Left ventricle myocardium inferior (tissue), 1 donor: ENCODE results near the gene DLG2. TPM values are rescaled to one million over a fixed set of nuclear protein-coding genes. Genes with fewer than 3 reads are reported as not detected.

Source experiments
- DNase-seq: peaks from one replicate; pipeline ENCODE4 v3.0.0-alpha.2; 2020
- H3K27ac ChIP-seq: fragments of 200-600 bp; replicated peaks from 2 replicates; pipeline ENCODE4 v1.8.0; 2021
- H3K27me3 ChIP-seq: fragments of 200-600 bp; 2 replicates; pipeline ENCODE4 v1.8.0; 2021; ENCODE audit warnings: low read depth
- H3K36me3 ChIP-seq: fragments of 200-600 bp; 2 replicates; pipeline ENCODE4 v1.8.0; 2021
- H3K4me1 ChIP-seq: fragments of 200-600 bp; 2 replicates; pipeline ENCODE4 v1.8.0; 2021
- H3K4me3 ChIP-seq: fragments of 200-600 bp; 2 replicates; pipeline ENCODE4 v1.8.0; 2021; ENCODE audit warnings: mild to moderate bottlenecking, moderate library complexity
- H3K9me3 ChIP-seq: fragments of 200-600 bp; replicated peaks from 2 replicates; pipeline ENCODE4 v1.8.0; 2021
- intact Hi-C: fragments of 100-400 bp; cut with micrococcal nuclease; formaldehyde crosslinking; loops from one replicate; pipeline ENCODE4 v1.11.0; 2022
- total RNA-seq: library from RNA; stranded (reverse); fragmentation: NEBNext Ultra II Directional; extraction: Animal tissue kit (Norgen Biotek cat#: 25700); gene quantifications from one replicate; pipeline ENCODE4 v1.2.1, GENCODE V29; 2021
- TF ChIP-seq, protein P1 (sequence below): fragments of 200-600 bp; IDR thresholded peaks from 2 replicates; pipeline ENCODE4 v1.8.0; 2021; ENCODE audit warnings: antibody characterized with exemption, mild to moderate bottlenecking, borderline replicate concordance
- donor health status: DM: no; HTN: yes; CAD: no; lungs with severe emphysema.

Gene DLG2
- total RNA-seq, 1 donor from 2014 or later = 6.5 TPM

DNA sequence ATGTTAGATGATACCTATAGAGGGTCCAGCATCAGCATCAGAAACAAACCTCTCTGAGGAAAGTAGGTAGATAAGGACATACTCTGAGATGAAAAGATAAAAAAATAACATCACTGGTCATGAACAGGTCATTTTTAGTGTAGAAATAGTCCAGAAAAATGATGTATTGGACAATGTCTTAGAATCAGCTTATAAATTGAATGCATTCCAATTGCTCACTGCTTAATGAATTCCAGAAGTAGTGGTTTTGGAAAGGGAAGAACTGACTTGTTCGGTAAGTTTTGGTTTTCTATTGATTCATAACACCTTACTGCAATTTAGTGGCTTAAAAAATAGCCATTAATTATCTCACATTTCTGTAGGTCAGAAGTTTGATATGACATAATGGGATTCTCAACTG, 1411.5 kb downstream of the DLG2 start:
- TF ChIP-seq, protein P1, sequence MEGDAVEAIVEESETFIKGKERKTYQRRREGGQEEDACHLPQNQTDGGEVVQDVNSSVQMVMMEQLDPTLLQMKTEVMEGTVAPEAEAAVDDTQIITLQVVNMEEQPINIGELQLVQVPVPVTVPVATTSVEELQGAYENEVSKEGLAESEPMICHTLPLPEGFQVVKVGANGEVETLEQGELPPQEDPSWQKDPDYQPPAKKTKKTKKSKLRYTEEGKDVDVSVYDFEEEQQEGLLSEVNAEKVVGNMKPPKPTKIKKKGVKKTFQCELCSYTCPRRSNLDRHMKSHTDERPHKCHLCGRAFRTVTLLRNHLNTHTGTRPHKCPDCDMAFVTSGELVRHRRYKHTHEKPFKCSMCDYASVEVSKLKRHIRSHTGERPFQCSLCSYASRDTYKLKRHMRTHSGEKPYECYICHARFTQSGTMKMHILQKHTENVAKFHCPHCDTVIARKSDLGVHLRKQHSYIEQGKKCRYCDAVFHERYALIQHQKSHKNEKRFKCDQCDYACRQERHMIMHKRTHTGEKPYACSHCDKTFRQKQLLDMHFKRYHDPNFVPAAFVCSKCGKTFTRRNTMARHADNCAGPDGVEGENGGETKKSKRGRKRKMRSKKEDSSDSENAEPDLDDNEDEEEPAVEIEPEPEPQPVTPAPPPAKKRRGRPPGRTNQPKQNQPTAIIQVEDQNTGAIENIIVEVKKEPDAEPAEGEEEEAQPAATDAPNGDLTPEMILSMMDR = no peak
- intact Hi-C loops = no loop called here
- H3K36me3 ChIP-seq = no peaks in the 10 kb centered on the region
- H3K27ac ChIP-seq = no peak overlapping the region
- DNase-seq = no peak
- peaks cover 9% of the 10 kb centered on the region for H3K4me1 ChIP-seq
- H3K9me3 ChIP-seq = no peaks in the 10 kb centered on the region
- H3K4me3 ChIP-seq = no peak overlapping the region
- no peaks in the 10 kb centered on the region for H3K27me3 ChIP-seq

DNA sequence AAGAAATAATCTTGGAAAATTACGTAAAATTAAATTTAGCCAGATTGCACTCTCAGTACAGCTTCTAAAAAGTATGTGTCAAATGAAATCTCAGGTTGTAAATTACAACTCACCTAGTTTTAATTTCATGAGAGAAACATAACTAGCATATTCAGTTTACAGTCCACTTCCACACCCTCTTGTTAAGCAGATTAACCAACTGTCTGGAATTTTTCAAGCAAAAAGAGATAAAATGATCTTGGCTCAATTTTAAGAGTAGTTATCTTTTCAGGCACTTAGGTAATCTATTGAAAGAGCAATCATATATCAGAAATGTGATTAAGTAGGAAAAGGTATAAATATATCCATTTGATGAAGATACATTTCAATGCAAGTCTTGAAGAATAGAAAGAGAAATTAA, 1412.6 kb downstream of the DLG2 start:
- H3K4me1 ChIP-seq = peaks cover 9% of the 10 kb centered on the region
- H3K27me3 ChIP-seq = no peaks in the 10 kb centered on the region
- H3K27ac ChIP-seq = no peak overlapping the region
- no peak overlapping the region for H3K4me3 ChIP-seq
- TF ChIP-seq, protein P1 = no peak
- DNase-seq = no peak
- no peaks in the 10 kb centered on the region for H3K9me3 ChIP-seq
- H3K36me3 ChIP-seq = no peaks in the 10 kb centered on the region
- intact Hi-C loops = no loop called here

DNA sequence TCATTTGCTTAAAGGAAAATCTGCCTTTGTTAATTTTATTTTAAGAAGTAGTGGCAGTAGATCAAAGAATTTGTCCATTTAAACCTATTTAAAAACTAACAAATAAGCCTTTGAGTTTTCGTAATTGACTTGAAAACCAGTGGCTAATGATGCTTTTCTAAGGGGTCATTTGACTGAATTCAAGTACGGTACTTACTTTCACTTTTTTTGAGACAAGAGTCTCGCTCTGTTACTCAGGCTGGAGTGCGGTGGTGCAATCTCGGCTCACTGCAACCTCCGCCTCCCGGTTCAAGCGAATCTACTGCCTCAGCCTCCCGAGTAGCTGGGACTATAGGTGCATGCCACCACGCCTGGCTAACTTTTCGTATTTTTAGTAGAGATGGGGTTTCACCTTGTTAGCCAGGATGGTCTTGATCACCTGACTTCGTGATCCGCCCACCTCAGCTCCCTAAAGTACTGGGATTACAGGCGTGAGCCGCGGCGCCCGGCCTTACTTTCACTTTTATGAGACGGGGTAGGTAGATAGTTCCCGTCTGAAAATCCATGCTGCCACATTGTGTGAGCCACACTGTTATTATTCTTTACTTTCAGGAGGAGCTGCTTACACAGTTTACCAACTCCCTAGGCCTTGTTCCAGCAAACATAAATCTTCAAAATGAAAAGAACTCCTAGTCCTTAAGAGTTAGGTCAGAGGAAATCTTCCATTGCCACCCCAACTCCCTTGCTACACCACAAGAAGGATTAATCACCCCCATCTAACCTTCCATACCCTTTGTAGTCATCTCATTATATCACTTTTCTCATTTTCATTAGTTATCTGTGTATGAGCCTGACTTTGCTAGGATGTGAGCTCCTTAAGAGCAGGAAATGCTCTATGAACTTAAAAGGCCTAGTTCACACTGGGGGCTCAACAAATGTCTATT, 1414.4 kb downstream of the DLG2 start:
- H3K9me3 ChIP-seq = no peaks in the 10 kb centered on the region
- H3K36me3 ChIP-seq = no peaks in the 10 kb centered on the region
- TF ChIP-seq, protein P1 = no peak
- no peak for DNase-seq
- no peaks in the 10 kb centered on the region for H3K4me1 ChIP-seq
- intact Hi-C loops = no loop called here
- no peak overlapping the region for H3K27ac ChIP-seq
- H3K4me3 ChIP-seq = no peak overlapping the region
- H3K27me3 ChIP-seq = no peaks in the 10 kb centered on the region

DNA sequence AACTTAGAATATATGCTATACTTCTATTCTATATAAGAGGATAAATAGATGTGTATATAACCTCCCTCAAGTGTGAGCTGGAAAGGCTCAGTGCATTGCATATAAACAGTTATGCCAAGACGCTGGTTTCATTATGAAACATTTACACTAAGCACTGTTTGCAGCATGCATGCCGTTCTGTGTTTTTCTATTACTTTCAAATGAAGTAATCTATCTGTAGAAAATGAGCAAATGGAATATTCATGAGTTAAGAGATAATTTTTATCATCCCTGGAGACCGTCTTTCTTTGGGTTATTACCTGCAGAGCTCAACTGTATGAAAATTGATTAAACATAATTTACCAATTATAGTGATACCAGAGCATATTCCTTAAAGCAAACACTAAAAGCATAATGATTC, 1415.2 kb downstream of the DLG2 start:
- Histone ChIP-seq H3K4me1 (no peaks in the 10 kb centered on the region), H3K27ac (no peak overlapping the region), H3K9me3 (no peaks in the 10 kb centered on the region), H3K27me3 (no peaks in the 10 kb centered on the region), H3K4me3 (no peak overlapping the region), H3K36me3 (no peaks in the 10 kb centered on the region)
- intact Hi-C loops = no loop called here
- no peak for DNase-seq
- TF ChIP-seq, protein P1 = no peak

DNA sequence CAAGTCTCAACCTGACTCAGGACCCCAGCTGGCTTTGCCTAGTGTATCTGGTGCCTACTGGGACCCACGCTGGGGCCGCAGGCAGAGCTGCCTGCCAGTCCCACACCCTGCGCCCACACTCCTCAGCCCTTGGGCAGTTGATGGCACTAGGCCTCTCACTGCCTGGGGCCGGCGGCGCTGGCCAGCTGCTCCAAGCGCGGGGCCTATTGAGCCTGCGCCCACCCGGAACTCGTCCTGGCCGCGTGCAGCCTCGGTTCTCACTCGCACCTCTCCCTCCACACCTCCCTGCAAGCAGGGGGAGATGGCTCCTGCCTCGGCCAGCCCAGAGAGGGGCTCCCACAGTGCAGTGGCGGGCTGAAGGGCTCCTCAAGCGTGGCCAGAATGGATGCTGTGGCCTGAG, 1432.4 kb downstream of the DLG2 start:
- Histone ChIP-seq H3K27me3 (no peaks in the 10 kb centered on the region), H3K4me3 (no peak overlapping the region), H3K27ac (no peak overlapping the region), H3K4me1 (no peaks in the 10 kb centered on the region), H3K36me3 (no peaks in the 10 kb centered on the region), H3K9me3 (peaks cover 5% of the 10 kb centered on the region)
- intact Hi-C loops = no loop called here
- no peak for DNase-seq
- TF ChIP-seq, protein P1 = no peak
